GM19438 (cell line): ENCODE measurements around the gene RGR.
A peak's percentile ranks its signal among the peaks of the same experiment; 100 is the strongest.

Experiments used
- ATAC-seq: cut with Tn5 transposase; IDR thresholded peaks from one replicate; pipeline ENCODE4 v1.9.1; 2021; ENCODE audit warnings: low read depth; ENCODE audit not compliant: unreplicated experiment

RGR gene

GRCh38 chr10:84244651-84245270, at the start of gene RGR:
TSS of gene RGR (plus strand) at chr10:84245053. CDS start at chr10:84245091, 38 bp downstream.
- ATAC-seq: no peak

GRCh38 chr10:84196083-84196482, 48.8 kb upstream of the RGR start:
- no peak for ATAC-seq

GRCh38 chr10:84196941-84197340, 47.9 kb upstream of the RGR start:
- ATAC-seq: no peak

GRCh38 chr10:84197643-84198042, 47.2 kb upstream of the RGR start:
- no peak for ATAC-seq

- ATAC-seq: no peak
Observed at GRCh38 chr10:84198206-84198915, 46.5 kb upstream of the RGR start.

GRCh38 chr10:84200537-84201243, 44.2 kb upstream of the RGR start:
- no peak for ATAC-seq

GRCh38 chr10:84201244-84201606, 43.6 kb upstream of the RGR start:
- no peak for ATAC-seq

GRCh38 chr10:84201682-84202081, 43.2 kb upstream of the RGR start:
- ATAC-seq: no peak

GRCh38 chr10:84202349-84202748, 42.5 kb upstream of the RGR start:
- ATAC-seq: no peak

GRCh38 chr10:84204122-84204521, 40.7 kb upstream of the RGR start:
- peak; percentile 81 for ATAC-seq

- ATAC-seq: no peak
Observed at GRCh38 chr10:84204610-84205009, 40.2 kb upstream of the RGR start.

- ATAC-seq: peak; percentile 62
Observed at GRCh38 chr10:84205049-84205852, 39.6 kb upstream of the RGR start.

- ATAC-seq: no peak
Observed at GRCh38 chr10:84205853-84206525, 38.9 kb upstream of the RGR start.

- ATAC-seq: no peak
Observed at GRCh38 chr10:84208023-84208422, 36.8 kb upstream of the RGR start.

- ATAC-seq: no peak
Observed at GRCh38 chr10:84211566-84211965, 33.3 kb upstream of the RGR start.

- ATAC-seq: no peak
Observed at GRCh38 chr10:84212014-84212413, 32.8 kb upstream of the RGR start.

- no peak for ATAC-seq
Observed at GRCh38 chr10:84213076-84213475, 31.8 kb upstream of the RGR start.

GRCh38 chr10:84214046-84214572, 30.7 kb upstream of the RGR start:
- peak; percentile 32 for ATAC-seq

- peak; percentile 78 for ATAC-seq
Observed at GRCh38 chr10:84214612-84215235, 30.1 kb upstream of the RGR start.

- no peak for ATAC-seq
Observed at GRCh38 chr10:84216834-84217233, 28.0 kb upstream of the RGR start.
